Astrocyte of the spinal cord (primary cell): ENCODE results near the gene WBP11.

Experiments
- DNase-seq: peaks from one replicate; pipeline ENCODE4 v3.0.0; 2011; ENCODE audit warnings: low read depth, low spot score
- H3K4me3 ChIP-seq: 2 replicates; pipeline ENCODE4 v1.5.1; 2011; ENCODE audit warnings: low read depth, mild to moderate bottlenecking, low read length, moderate library complexity
- CTCF ChIP-seq: IDR thresholded peaks from 2 replicates; pipeline ENCODE4 v1.5.1; 2012; ENCODE audit warnings: low read depth, mild to moderate bottlenecking, low read length, inconsistent platforms
- in situ Hi-C: cut with HindIII; loops from 2 replicates; pipeline ENCODE4 v1.10.0; 2017; ENCODE audit warnings: low sequenced_read_pairs

The WBP11 gene

GRCh38 chr12:14782756-14783155 is 20.5 kb downstream of the WBP11 start:
- in situ Hi-C loops = no loop called here
- H3K4me3 ChIP-seq = no peak overlapping the region
- TF ChIP-seq CTCF = no peak
- no peak for DNase-seq

GRCh38 chr12:14781563-14781962 is 21.7 kb downstream of the WBP11 start:
- in situ Hi-C loops = no loop called here
- DNase-seq = no peak
- no peak for TF ChIP-seq CTCF
- no peak overlapping the region for H3K4me3 ChIP-seq

GRCh38 chr12:14780859-14781258 is 22.4 kb downstream of the WBP11 start:
- DNase-seq = no peak
- no peak overlapping the region for H3K4me3 ChIP-seq
- in situ Hi-C loops = no loop called here
- TF ChIP-seq CTCF = no peak

- no peak for TF ChIP-seq CTCF
- in situ Hi-C loops = no loop called here
- no peak overlapping the region for H3K4me3 ChIP-seq
- no peak for DNase-seq
Measured at GRCh38 chr12:14779834-14780233, 23.4 kb downstream of the WBP11 start.

GRCh38 chr12:14777271-14777670 is 26.0 kb downstream of the WBP11 start:
- H3K4me3 ChIP-seq = no peak overlapping the region
- in situ Hi-C loops = no loop called here
- DNase-seq = no peak
- TF ChIP-seq CTCF = no peak

GRCh38 chr12:14776236-14776961 is 26.9 kb downstream of the WBP11 start:
- no peak overlapping the region for H3K4me3 ChIP-seq
- in situ Hi-C loops = no loop called here

More at GRCh38 chr12:14776236-14776961, 26.9 kb downstream of the WBP11 start:
- DNase-seq = no peak
- TF ChIP-seq CTCF = peak; percentile 18
